Bronchial epithelial cell (primary cell): Measurements from ENCODE around the gene KIZ. TPM values are rescaled to one million over a fixed set of nuclear protein-coding genes. Genes with fewer than 3 reads are reported as not detected.

Experiments
- DNase-seq: peaks from one replicate; pipeline ENCODE4 v3.0.0-alpha.2; 2010; ENCODE audit warnings: low read depth
- FAIRE-seq: peaks from 2 replicates; lab custom pipeline; 2011; peaks lifted over from hg19 to GRCh38; lab: Jason Lieb, UNC
- H3K27me3 ChIP-seq: 2 replicates; pipeline ENCODE4 v1.5.1; 2011; ENCODE audit warnings: low read length; ENCODE audit not compliant: control insufficient read depth, insufficient read depth
- H3K36me3 ChIP-seq: 2 replicates; pipeline ENCODE4 v1.5.1; 2011; ENCODE audit warnings: low read length; ENCODE audit not compliant: control insufficient read depth, insufficient read depth
- H3K4me3 ChIP-seq: 2 replicates; pipeline ENCODE4 v1.5.1; 2011; ENCODE audit warnings: mild to moderate bottlenecking, low read depth, low read length, control low read depth
- CTCF ChIP-seq: IDR thresholded peaks from 2 replicates; pipeline ENCODE4 v1.5.1; 2011; ENCODE audit warnings: mild to moderate bottlenecking, moderate library complexity, low read length, control low read depth, inconsistent platforms; ENCODE audit not compliant: insufficient read depth, severe bottlenecking
- total RNA-seq: library from RNA; depleted of rRNA; stranded (reverse); fragments of >200 nt; gene quantifications from 2 replicates; pipeline ENCODE4 v1.2.1, GENCODE V29; 2014

The KIZ gene
- total RNA-seq, 1 donor from 2014 or later: 12.9 TPM

GRCh38 chr20:21175433-21175832, 49.6 kb downstream of the KIZ start:
- no peak for TF ChIP-seq CTCF
- H3K27me3 ChIP-seq: no peaks in the 10 kb centered on the region
- H3K36me3 ChIP-seq: no peaks in the 10 kb centered on the region
- FAIRE-seq: no peak
- DNase-seq: no peak
- H3K4me3 ChIP-seq: no peak overlapping the region

- Histone ChIP-seq H3K36me3 (no peaks in the 10 kb centered on the region), H3K27me3 (no peaks in the 10 kb centered on the region), H3K4me3 (no peak overlapping the region)
- FAIRE-seq (no peak), DNase-seq (no peak)
- TF ChIP-seq CTCF: no peak
Observed at GRCh38 chr20:21177767-21178166, 51.9 kb downstream of the KIZ start.

GRCh38 chr20:21179757-21180156, 53.9 kb downstream of the KIZ start:
- peak; percentile 51 for DNase-seq
- no peak for TF ChIP-seq CTCF
- no peak overlapping the region for H3K4me3 ChIP-seq
- FAIRE-seq: no peak
- H3K36me3 ChIP-seq: no peaks in the 10 kb centered on the region
- no peaks in the 10 kb centered on the region for H3K27me3 ChIP-seq

GRCh38 chr20:21180248-21180647, 54.4 kb downstream of the KIZ start:
- Histone ChIP-seq H3K36me3 (no peaks in the 10 kb centered on the region), H3K4me3 (no peak overlapping the region), H3K27me3 (no peaks in the 10 kb centered on the region)
- no peak for FAIRE-seq
- DNase-seq: no peak
- TF ChIP-seq CTCF: no peak

- FAIRE-seq: no peak
- H3K36me3 ChIP-seq: no peaks in the 10 kb centered on the region
- no peaks in the 10 kb centered on the region for H3K27me3 ChIP-seq
- DNase-seq: no peak
- no peak for TF ChIP-seq CTCF
- no peak overlapping the region for H3K4me3 ChIP-seq
Observed at GRCh38 chr20:21181028-21181427, 55.1 kb downstream of the KIZ start.

GRCh38 chr20:21182832-21183563, 57.1 kb downstream of the KIZ start:
- DNase-seq: peak; percentile 28
- no peaks in the 10 kb centered on the region for H3K27me3 ChIP-seq
- no peaks in the 10 kb centered on the region for H3K36me3 ChIP-seq
- no peak overlapping the region for H3K4me3 ChIP-seq
- no peak for TF ChIP-seq CTCF
- FAIRE-seq: no peak
